ENCODE measurements around the gene PRDM16.

GRCh38 chr1:3079381-3080052 is 10.5 kb downstream of the PRDM16 start:
- TF ChIP-seq, protein P1, sequence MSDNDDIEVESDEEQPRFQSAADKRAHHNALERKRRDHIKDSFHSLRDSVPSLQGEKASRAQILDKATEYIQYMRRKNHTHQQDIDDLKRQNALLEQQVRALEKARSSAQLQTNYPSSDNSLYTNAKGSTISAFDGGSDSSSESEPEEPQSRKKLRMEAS (IDR thresholded peaks at IDR 0.05), result no peak
- TF ChIP-seq RFX5 (IDR thresholded peaks at IDR 0.05; ENCODE audit: borderline replicate concordance, low read depth, low read length) (no peak), ZNF274 (IDR thresholded peaks at IDR 0.05; ENCODE audit: borderline replicate concordance, extremely low read depth, low read length) (no peak), TBP (IDR thresholded peaks at IDR 0.05; ENCODE audit: low read depth, low read length) (no peak)

Measured in H1 (cell line).